Tibial nerve (tissue), 4 donors: ENCODE data around the gene LRRC74B. TPM values are rescaled to one million over a fixed set of nuclear protein-coding genes. Genes with fewer than 3 reads are reported as not detected.

Experiments
- DNase-seq, 2 donors: peaks; one replicate each; pipeline ENCODE4 v3.0.0-alpha.2; 2019; ENCODE audit warnings: low spot score in 2 of 2
- H3K27ac ChIP-seq, 4 donors: fragments of 200-600 bp; sonication (generic) in 3 of 4; one replicate each; pipeline ENCODE4 v1.5.1; 2017 to 2019; ENCODE audit warnings: mild to moderate bottlenecking in 1 of 4
- H3K27me3 ChIP-seq, 2 donors: fragments of 200-600 bp; sonication (generic) in 1 of 2; one replicate each; pipeline versions ENCODE4 v1.5.1 to v1.6.0; 2017 to 2019
- H3K36me3 ChIP-seq, 3 donors: fragments of 200-600 bp; sonication (generic); one replicate each; pipeline ENCODE4 v1.5.1; 2018 to 2019
- H3K4me1 ChIP-seq, 4 donors: fragments of 200-600 bp; sonication (generic) in 3 of 4; one replicate each; pipeline ENCODE4 v1.5.1; 2017 to 2019
- H3K4me3 ChIP-seq, 4 donors: fragments of 200-600 bp; sonication (generic) in 3 of 4; one replicate each; pipeline ENCODE4 v1.5.1; 2017 to 2019; ENCODE audit warnings: mild to moderate bottlenecking in 1 of 4, moderate library complexity in 1 of 4
- H3K9me3 ChIP-seq, 4 donors: fragments of 200-600 bp; sonication (generic) in 3 of 4; one replicate each; pipeline ENCODE4 v1.5.1; 2017 to 2019
- CTCF ChIP-seq, 5 experiments: fragments of 200-600 bp in 3 of 5; fragments of 450-650 bp in 2 of 5; sonication (generic) in 3 of 5; IDR thresholded peaks; one replicate each; pipeline ENCODE4 v1.5.1; 2016 to 2019; ENCODE audit warnings: antibody characterized with exemption in 5 of 5, mild to moderate bottlenecking in 3 of 5, moderate library complexity in 2 of 5
- EP300 ChIP-seq, 2 donors: sonication (generic); formaldehyde crosslinking; IDR thresholded peaks; one replicate each; pipeline ENCODE4 v1.6.1; 2017; ENCODE audit warnings: antibody characterized with exemption in 2 of 2, mild to moderate bottlenecking in 1 of 2
- POLR2A ChIP-seq, 2 donors: fragments of 450-650 bp; IDR thresholded peaks; one replicate each; pipeline ENCODE4 v1.6.1; 2017; ENCODE audit warnings: antibody characterized with exemption in 2 of 2, mild to moderate bottlenecking in 2 of 2, moderate library complexity in 2 of 2
- WGBS, 2 donors: methylation state at CpG; one replicate each; pipeline ENCODE4 v1.1.5; 2018; 5-methylcytosine and 5-hydroxymethylcytosine counted together
- small RNA-seq: library from RNA; depleted of rRNA; stranded (forward); fragments of <200 nt; gene quantifications from one replicate; pipeline ENCODE3, GENCODE V24; 2016
- total RNA-seq, 4 donors: library from RNA; depleted of rRNA; stranded (reverse); fragments of >200 nt; gene quantifications; one replicate each; pipeline ENCODE4 v1.1.0, GENCODE V29; 2016

LRRC74B gene
- total RNA-seq, 4 donors from 2014 or later: 0.39 TPM; not detected in 3

GRCh38 chr22:21106000-21106399, 60.3 kb downstream of the LRRC74B start:
- DNase-seq: no peak
- peaks cover 0 to 6% (median 2%) of the 10 kb centered on the region in 4 donors for H3K4me1 ChIP-seq
- no peaks in the 10 kb centered on the region for H3K27me3 ChIP-seq
- no peaks in the 10 kb centered on the region for H3K36me3 ChIP-seq
- no peaks in the 10 kb centered on the region for H3K9me3 ChIP-seq
- H3K4me3 ChIP-seq: no peak overlapping the region
- WGBS, 2 donors: 78 to 84% methylated on average over 5 of the region's 5 CpGs
- TF ChIP-seq POLR2A (IDR thresholded peaks at IDR 0.05) (no peak), EP300 (IDR thresholded peaks at IDR 0.05) (no peak), CTCF (IDR thresholded peaks at IDR 0.05) (no peak)
- no peak overlapping the region for H3K27ac ChIP-seq

- no peak overlapping the region for H3K27ac ChIP-seq
- no peaks in the 10 kb centered on the region for H3K36me3 ChIP-seq
- no peak for TF ChIP-seq CTCF (IDR thresholded peaks at IDR 0.05)
- TF ChIP-seq POLR2A (IDR thresholded peaks at IDR 0.05): no peak
- no peak for TF ChIP-seq EP300 (IDR thresholded peaks at IDR 0.05)
- 76 to 79% methylated on average over 4 of the region's 4 CpGs for WGBS, 2 donors
- no peaks in the 10 kb centered on the region for H3K9me3 ChIP-seq
- H3K4me1 ChIP-seq: no peaks in the 10 kb centered on the region
- no peaks in the 10 kb centered on the region for H3K27me3 ChIP-seq
- no peak for DNase-seq
- no peak overlapping the region for H3K4me3 ChIP-seq
Measured at GRCh38 chr22:21108379-21109115, 62.8 kb downstream of the LRRC74B start.

Small RNA genes lying within 50 kb of the gene (small RNA-seq; reads per million reads assigned to genes)
- not detected for gene MIR649

Other genes starting within 250 kb of the LRRC74B start
- gene PI4KA, start 187.1 kb upstream of the LRRC74B start, total RNA-seq: 100 to 1,000 TPM in 2 of 4 donors, 10 to 100 TPM in 2; 76.5 to 164 (median 115) TPM
- 10 to 100 TPM; 18.3 to 36.1 (median 19.6) TPM for gene SNAP29, start 186.9 kb upstream of the LRRC74B start, total RNA-seq
- 10 to 100 TPM; 44.7 to 59.0 (median 51.5) TPM for gene CRKL, start 128.5 kb upstream of the LRRC74B start, total RNA-seq
- gene AIFM3, start 78.7 kb upstream of the LRRC74B start, total RNA-seq: 1 to 10 TPM in 3 of 4 donors, under 1 TPM in 1; 0.59 to 3.1 (median 1.8) TPM
- 100 to 1,000 TPM in 1 of 4 donors, 10 to 100 TPM in 3; 59.8 to 127 (median 66.5) TPM for gene LZTR1, start 63.6 kb upstream of the LRRC74B start, total RNA-seq
- gene THAP7, start 43.8 kb upstream of the LRRC74B start, total RNA-seq: 10 to 100 TPM; 46.9 to 71.8 (median 49.3) TPM
- gene P2RX6, start 30.8 kb upstream of the LRRC74B start, total RNA-seq: 1 to 10 TPM in 1 of 4 donors, under 1 TPM in 3; 0.63 to 3.3 (median 0.78) TPM
- gene SLC7A4, start 13.4 kb upstream of the LRRC74B start, total RNA-seq: 1 to 10 TPM in 1 of 4 donors, under 1 TPM in 1, not detected in 2; 0.22 to 1.3 TPM